Measurements from ENCODE around the gene NUDT13.

Gene NUDT13

DNA sequence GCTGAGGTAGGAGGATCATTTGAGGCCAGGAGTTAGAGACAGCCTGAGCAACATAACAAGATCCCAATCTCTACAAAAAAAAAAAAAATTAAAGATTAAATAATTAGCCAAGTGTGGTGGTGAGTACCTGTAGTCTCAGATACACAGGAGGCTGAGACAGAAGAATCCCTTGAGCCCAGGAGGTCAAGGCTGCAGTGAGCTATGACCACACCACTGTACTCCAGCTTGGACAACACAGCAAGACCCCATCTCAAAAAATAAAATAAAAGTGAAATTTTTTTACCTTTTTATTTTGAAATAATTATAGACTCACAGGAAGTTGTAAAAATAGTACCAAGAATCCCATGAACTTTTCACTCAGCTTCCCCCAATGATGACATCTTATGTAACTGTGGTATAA, 62.6 kb downstream of the NUDT13 start:
- no peak for DNase-seq (ENCODE audit: extremely low spot score)
- ChIA-PET CTCF (no interaction called here), POLR2A (no interaction called here)
- TF ChIP-seq SUZ12 (IDR thresholded peaks at IDR 0.05) = no peak
- no peak for TF ChIP-seq BHLHE40 (IDR thresholded peaks at IDR 0.05; ENCODE audit: borderline replicate concordance)
- TF ChIP-seq FOXK2 (IDR thresholded peaks at IDR 0.05) = no peak
- no peak for TF ChIP-seq NFRKB (IDR thresholded peaks at IDR 0.05)
- no peak for TF ChIP-seq LEF1 (IDR thresholded peaks at IDR 0.05; ENCODE audit: borderline replicate concordance)
- no peak for TF ChIP-seq ELF4 (IDR thresholded peaks at IDR 0.05)
- TF ChIP-seq HDGF (IDR thresholded peaks at IDR 0.05; ENCODE audit: borderline replicate concordance) = no peak
- no peak for TF ChIP-seq ZNF384 (IDR thresholded peaks at IDR 0.05)
- TF ChIP-seq SP1 (IDR thresholded peaks at IDR 0.05) = no peak
- TF ChIP-seq ARNT (IDR thresholded peaks at IDR 0.05) = no peak
- no peak for TF ChIP-seq CTBP1 (IDR thresholded peaks at IDR 0.05; ENCODE audit: borderline replicate concordance)
- no peak for TF ChIP-seq L3MBTL2 (conservative IDR thresholded peaks at IDR 0.05)

DNA sequence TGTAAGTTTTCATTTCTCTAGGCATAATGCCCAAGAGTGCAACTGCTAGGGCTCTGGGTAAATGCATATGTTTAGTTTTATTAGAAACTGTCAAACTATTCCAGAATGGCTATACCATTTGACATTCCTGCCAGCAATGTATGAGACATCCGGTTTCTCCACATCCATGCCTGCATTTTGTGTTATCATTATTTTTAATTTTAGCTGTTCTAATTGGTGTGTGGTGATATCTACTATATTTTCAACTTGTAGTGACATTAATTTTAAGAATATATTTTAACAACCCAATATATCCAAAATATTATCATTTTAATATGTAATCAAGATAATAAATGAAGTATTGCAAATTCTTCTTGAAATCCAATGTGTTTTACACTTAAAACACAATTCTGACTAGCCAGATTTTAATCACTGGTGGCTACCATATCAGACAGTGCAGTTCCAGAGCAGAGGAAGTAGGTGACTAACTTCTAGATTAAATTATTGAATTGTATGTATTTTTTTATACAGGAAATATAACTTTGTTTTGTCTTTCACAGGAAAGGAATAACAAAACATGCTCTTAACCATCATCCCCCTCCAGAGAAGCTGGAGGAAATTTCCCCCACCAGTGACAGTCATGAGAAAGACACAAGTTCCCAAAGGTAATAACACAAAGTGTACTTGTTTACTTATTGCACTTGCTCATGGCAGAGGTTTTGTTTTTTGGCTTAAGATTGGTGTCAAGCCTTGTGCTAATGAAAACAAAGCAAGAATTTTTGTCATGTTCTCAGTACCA, 64.1 kb downstream of the NUDT13 start:
- TF ChIP-seq CTBP1 (IDR thresholded peaks at IDR 0.05; ENCODE audit: borderline replicate concordance) (no peak), NFRKB (IDR thresholded peaks at IDR 0.05) (no peak), BHLHE40 (IDR thresholded peaks at IDR 0.05; ENCODE audit: borderline replicate concordance) (no peak)
- DNase-seq (ENCODE audit: extremely low spot score) = no peak
- ChIA-PET CTCF (no interaction called here), POLR2A (no interaction called here)

Measured in HEK293T (cell line).